ENCODE data around the gene USP24.
A peak's percentile ranks its signal among the peaks of the same experiment; 100 is the strongest.
"Not testable (repeated sequence)": the region's sequence is repeated elsewhere in the genome, so short reads cannot be mapped to it uniquely, and the experiment has no call there.

USP24 gene

GRCh38 chr1:55215194-55216021 lies at the start of gene USP24:
Gene USP24 (minus strand): TSS chr1:55215364. CDS start chr1:55215113, 251 bp downstream.
- peak; percentile 95 for DNase-seq

- DNase-seq, result no peak
These were observed 47.7 kb upstream of the USP24 start for GRCh38 chr1:55262822-55263221.

- DNase-seq, result no peak
These were observed 44.9 kb upstream of the USP24 start for GRCh38 chr1:55259911-55260609.

- no peak for DNase-seq
These were observed 42.8 kb upstream of the USP24 start for GRCh38 chr1:55257958-55258357.

GRCh38 chr1:55255901-55256300 lies 40.7 kb upstream of the USP24 start:
- DNase-seq, result peak; percentile 37

- peak; percentile 47 for DNase-seq
These were observed 37.9 kb upstream of the USP24 start for GRCh38 chr1:55252942-55253589.

GRCh38 chr1:55250399-55251075 lies 35.4 kb upstream of the USP24 start:
- DNase-seq, result no peak

- DNase-seq, result no peak
These were observed 34.7 kb upstream of the USP24 start for GRCh38 chr1:55249646-55250398.

- DNase-seq, result no peak
These were observed 31.7 kb upstream of the USP24 start for GRCh38 chr1:55246896-55247295.

- no peak for DNase-seq
These were observed 31.2 kb upstream of the USP24 start for GRCh38 chr1:55246331-55246730.

GRCh38 chr1:55245781-55246180 lies 30.6 kb upstream of the USP24 start:
- no peak for DNase-seq

GRCh38 chr1:55244476-55245099 lies 29.4 kb upstream of the USP24 start:
- no peak for DNase-seq

GRCh38 chr1:55243655-55244054 lies 28.5 kb upstream of the USP24 start:
- DNase-seq, result no peak

- DNase-seq, result no peak
These were observed 24.4 kb upstream of the USP24 start for GRCh38 chr1:55239548-55239947.

- no peak for DNase-seq
These were observed 20.6 kb upstream of the USP24 start for GRCh38 chr1:55235722-55236121.

- no peak for DNase-seq
These were observed 18.9 kb upstream of the USP24 start for GRCh38 chr1:55234016-55234415.

GRCh38 chr1:55233145-55233777 lies 18.1 kb upstream of the USP24 start:
- DNase-seq, result no peak

GRCh38 chr1:55232448-55233144 lies 17.4 kb upstream of the USP24 start:
- no peak for DNase-seq

GRCh38 chr1:55231745-55232144 lies 16.6 kb upstream of the USP24 start:
- no peak for DNase-seq

GRCh38 chr1:55230659-55231058 lies 15.5 kb upstream of the USP24 start:
- no peak for DNase-seq

- not testable (repeated sequence) for DNase-seq
These were observed 14.6 kb upstream of the USP24 start for GRCh38 chr1:55229726-55230125.
